SK-N-MC (cell line): ENCODE measurements around the gene SLC16A11.

Source experiments
- EZH2 ChIP-seq: fragments of 200-600 bp; sonication (generic); IDR thresholded peaks from one replicate; pipeline ENCODE4 v1.6.1; 2017; ENCODE audit warnings: antibody characterized with exemption
- POLR2AphosphoS5 ChIP-seq: IDR thresholded peaks from 2 replicates; pipeline ENCODE4 v1.6.1; 2012; ENCODE audit warnings: mild to moderate bottlenecking, low read depth, low read length, borderline replicate concordance

DNA sequence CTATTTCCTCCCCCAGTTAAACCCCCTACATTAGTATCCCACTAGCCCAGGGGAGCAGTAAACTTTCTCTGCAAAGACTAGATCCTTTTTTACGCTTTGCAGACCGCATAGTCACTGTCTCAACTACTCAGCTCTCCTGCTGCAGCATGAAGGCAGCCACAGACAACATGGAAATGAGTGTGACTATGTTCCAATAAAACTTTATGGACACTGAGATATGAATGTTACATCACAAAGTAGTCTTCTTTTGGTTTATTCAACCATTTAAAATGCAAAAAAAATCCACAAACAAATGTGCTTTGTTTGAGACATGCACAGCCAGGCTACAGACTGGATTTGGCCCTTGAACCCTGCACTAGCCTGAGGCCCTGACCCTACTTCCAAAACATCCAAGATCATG, 33.4 kb downstream of the SLC16A11 start:
- no peak for TF ChIP-seq EZH2
- no peak for TF ChIP-seq POLR2AphosphoS5
